IMR-90 (cell line): ENCODE results near the gene NAA15. TPM values are rescaled to one million over a fixed set of nuclear protein-coding genes. Genes with fewer than 3 reads are reported as not detected.

Experiments
- ATAC-seq: fragments of 200-7000 bp; cut with Tn5 transposase; 2 replicates; pipeline ENCODE4 v1.9.1; 2020; ENCODE audit warnings: low read depth, mild to moderate bottlenecking, moderate library complexity
- BruUV-seq: library from RNA; stranded (reverse); fragments of 400-500 nt; replicated peaks from 2 replicates; lab custom pipeline; 2021; lab: Mats Ljungman, UMichigan
- CTCF ChIA-PET: fragments of 300-600 bp; formaldehyde crosslinking; extraction: SDS; loops from one replicate; lab custom pipeline; 2021; ENCODE audit warnings: antibody characterized with exemption; lab: Yijun Ruan, JAX
- POLR2A ChIA-PET: fragments of 300-600 bp; sonication (Branson Sonifier 250); formaldehyde crosslinking; loops from one replicate; lab custom pipeline; 2022; ENCODE audit warnings: antibody characterized with exemption; ENCODE audit not compliant: unreplicated experiment; lab: Charles Lee
- DNase-seq: peaks from one replicate; pipeline ENCODE4 v3.0.0; 2013
- H2AFZ ChIP-seq: replicated peaks from 2 replicates; pipeline ENCODE3; 2013; ENCODE audit warnings: low read length, mild to moderate bottlenecking; ENCODE audit not compliant: poor library complexity
- H2AK5ac ChIP-seq: 2 replicates; pipeline ENCODE4 v1.6.1; 2013; ENCODE audit warnings: low read depth, low read length, inconsistent platforms
- H2AK9ac ChIP-seq: replicated peaks from 2 replicates; pipeline ENCODE3; 2013; ENCODE audit warnings: mild to moderate bottlenecking, low read depth, low read length, moderate library complexity; ENCODE audit not compliant: poor library complexity
- H2BK120ac ChIP-seq: 2 replicates; pipeline ENCODE4 v1.6.1; 2013; ENCODE audit warnings: low read depth, low read length, inconsistent platforms
- H2BK15ac ChIP-seq: 3 replicates; pipeline ENCODE4 v1.6.1; 2013; ENCODE audit warnings: low read depth, low read length, inconsistent platforms
- H2BK20ac ChIP-seq: 2 replicates; pipeline ENCODE4 v1.6.1; 2013; ENCODE audit warnings: low read depth, mild to moderate bottlenecking, inconsistent platforms, low read length, moderate library complexity
- H2BK5ac ChIP-seq: 2 replicates; pipeline ENCODE4 v1.6.1; 2013; ENCODE audit warnings: mild to moderate bottlenecking, low read depth, low read length, inconsistent platforms; ENCODE audit not compliant: poor library complexity, severe bottlenecking
- H3K14ac ChIP-seq: replicated peaks from 2 replicates; pipeline ENCODE4 v1.6.1; 2013; ENCODE audit warnings: low read depth, low read length, inconsistent platforms
- H3K18ac ChIP-seq: 2 replicates; pipeline ENCODE4 v1.6.1; 2013; ENCODE audit warnings: low read depth, low read length, control low read depth
- H3K23ac ChIP-seq: 2 replicates; pipeline ENCODE4 v1.6.1; 2013; ENCODE audit warnings: low read depth, low read length, inconsistent platforms
- H3K27ac ChIP-seq: 2 replicates; pipeline ENCODE4 v1.5.1; 2013; ENCODE audit warnings: mild to moderate bottlenecking, control low read depth, low read length; ENCODE audit not compliant: insufficient read depth
- H3K27me3 ChIP-seq: 2 replicates; pipeline ENCODE4 v1.6.1; 2013; ENCODE audit warnings: low read length; ENCODE audit not compliant: control insufficient read depth, insufficient read depth
- H3K36me3 ChIP-seq: 2 replicates; pipeline ENCODE4 v1.6.1; 2013; ENCODE audit warnings: low read length, mixed read lengths; ENCODE audit not compliant: control insufficient read depth, insufficient read depth
- H3K4ac ChIP-seq: 2 replicates; pipeline ENCODE4 v1.6.1; 2013; ENCODE audit warnings: low read depth, low read length, inconsistent platforms
- H3K4me1 ChIP-seq: 2 replicates; pipeline ENCODE4 v1.6.1; 2013; ENCODE audit warnings: low read length, mixed read lengths; ENCODE audit not compliant: control insufficient read depth, insufficient read depth
- H3K4me2 ChIP-seq: 2 replicates; pipeline ENCODE4 v1.6.1; 2013; ENCODE audit warnings: low read depth, mild to moderate bottlenecking, control low read depth, low read length, moderate library complexity
- H3K4me3 ChIP-seq: 2 replicates; pipeline ENCODE4 v1.5.1; 2013; ENCODE audit warnings: low read depth, mild to moderate bottlenecking, control low read depth, low read length, moderate library complexity; ENCODE audit not compliant: insufficient read depth
- H3K56ac ChIP-seq: 2 replicates; pipeline ENCODE4 v1.6.1; 2013; ENCODE audit warnings: low read length, inconsistent platforms; ENCODE audit not compliant: insufficient read depth; ENCODE audit errors: extremely low read depth
- H3K79me1 ChIP-seq, 2 experiments: 2 replicates each; pipeline ENCODE4 v1.6.1; 2013; ENCODE audit warnings: low read length in 2 of 2, inconsistent platforms in 1 of 2, low read depth in 1 of 2
- H3K9ac ChIP-seq: 2 replicates; pipeline ENCODE4 v1.6.1; 2013; ENCODE audit warnings: low read depth, low read length, control low read depth
- H3K9me1 ChIP-seq: 2 replicates; pipeline ENCODE4 v1.6.1; 2013; ENCODE audit warnings: low read length, inconsistent platforms; ENCODE audit not compliant: insufficient read depth
- H3K9me3 ChIP-seq: 2 replicates; pipeline ENCODE4 v1.6.1; 2013; ENCODE audit warnings: low read length; ENCODE audit not compliant: control insufficient read depth, insufficient read depth
- H4K20me1 ChIP-seq: 2 replicates; pipeline ENCODE4 v1.6.1; 2013; ENCODE audit warnings: low read length, inconsistent platforms; ENCODE audit not compliant: insufficient read depth
- H4K5ac ChIP-seq: 2 replicates; pipeline ENCODE4 v1.6.1; 2013; ENCODE audit warnings: mild to moderate bottlenecking, low read depth, low read length, control low read depth
- H4K8ac ChIP-seq, 2 experiments: 2 replicates each; pipeline ENCODE4 v1.6.1; 2013; ENCODE audit warnings: low read depth in 2 of 2, low read length in 2 of 2, control low read depth in 1 of 2, inconsistent platforms in 1 of 2
- H4K91ac ChIP-seq: 2 replicates; pipeline ENCODE4 v1.6.1; 2013; ENCODE audit warnings: low read depth, low read length, inconsistent platforms; ENCODE audit not compliant: insufficient read depth
- BHLHE40 ChIP-seq: fragments of 150-350 bp; IDR thresholded peaks from 2 replicates; pipeline ENCODE4 v1.6.1; 2016; ENCODE audit warnings: mild to moderate bottlenecking, low read depth, low read length
- CEBPB ChIP-seq: IDR thresholded peaks from 2 replicates; pipeline ENCODE4 v1.6.1; 2012; ENCODE audit warnings: low read depth, low read length, improper control_type of control experiment
- CHD1 ChIP-seq: IDR thresholded peaks from 2 replicates; pipeline ENCODE4 v1.6.1; 2012; ENCODE audit warnings: low read depth, low read length, improper control_type of control experiment
- CTCF ChIP-seq: conservative IDR thresholded peaks from 2 replicates; pipeline ENCODE4 v1.5.1; 2012; ENCODE audit warnings: mild to moderate bottlenecking, low read depth, low read length, improper control_type of control experiment
- ELK1 ChIP-seq: fragments of 150-350 bp; IDR thresholded peaks from 2 replicates; pipeline ENCODE4 v1.6.1; 2016; ENCODE audit warnings: low read depth, mild to moderate bottlenecking, low read length, moderate library complexity, borderline replicate concordance
- FOS ChIP-seq: fragments of 150-350 bp; IDR thresholded peaks from 2 replicates; pipeline ENCODE4 v1.6.1; 2016; ENCODE audit warnings: low read depth, low read length
- MAZ ChIP-seq: IDR thresholded peaks from 2 replicates; pipeline ENCODE4 v1.6.1; 2012; ENCODE audit warnings: low read depth, mild to moderate bottlenecking, low read length, improper control_type of control experiment, moderate library complexity, borderline replicate concordance
- MXI1 ChIP-seq: IDR thresholded peaks from 2 replicates; pipeline ENCODE4 v1.6.1; 2012; ENCODE audit warnings: low read depth, mild to moderate bottlenecking, low read length, moderate library complexity, borderline replicate concordance
- NFE2L2 ChIP-seq: fragments of 150-350 bp; IDR thresholded peaks from 2 replicates; pipeline ENCODE4 v1.6.1; 2016; ENCODE audit warnings: low read depth, mild to moderate bottlenecking, low read length
- POLR2A ChIP-seq: IDR thresholded peaks from 2 replicates; pipeline ENCODE4 v1.6.1; 2012; ENCODE audit warnings: mild to moderate bottlenecking, low read depth, low read length
- RAD21 ChIP-seq: IDR thresholded peaks from 2 replicates; pipeline ENCODE4 v1.6.1; 2012; ENCODE audit warnings: low read length, improper control_type of control experiment
- RCOR1 ChIP-seq: IDR thresholded peaks from 2 replicates; pipeline ENCODE4 v1.6.1; 2012; ENCODE audit warnings: mild to moderate bottlenecking, low read length, improper control_type of control experiment; ENCODE audit not compliant: insufficient replicate concordance
- RFX5 ChIP-seq: IDR thresholded peaks from 2 replicates; pipeline ENCODE4 v1.8.0; 2012; ENCODE audit warnings: low read depth, mild to moderate bottlenecking, low read length, moderate library complexity
- SMC3 ChIP-seq: fragments of 150-350 bp; IDR thresholded peaks from 2 replicates; pipeline ENCODE4 v1.6.1; 2016; ENCODE audit warnings: low read depth, mild to moderate bottlenecking, antibody characterized with exemption, low read length, moderate library complexity
- WGBS, 2 experiments: methylation state at CpG; one replicate each; pipeline versions ENCODE4 v1.1.5 to v1.1.7; 2013; ENCODE audit warnings: missing lambda C conversion rate in 2 of 2; ENCODE audit not compliant: insufficient read length in 1 of 2; ENCODE audit errors: extremely low coverage in 2 of 2; 5-methylcytosine and 5-hydroxymethylcytosine counted together
- dilution Hi-C: fragments of 300-500 bp; cut with HindIII; formaldehyde crosslinking; loops from one replicate; pipeline ENCODE4 v1.14.3; 2018; ENCODE audit warnings: low sequenced_read_pairs; ENCODE audit not compliant: unreplicated experiment
- in situ Hi-C: fragments of 300-500 bp; cut with MboI; formaldehyde crosslinking; loops from 3 replicates; pipeline ENCODE4 v1.14.3; 2019; ENCODE audit warnings: low sequenced_read_pairs, inconsistent platforms, mixed read lengths
- intact Hi-C: fragments of 100-400 bp; cut with micrococcal nuclease; formaldehyde crosslinking; loops from 2 replicates; pipeline ENCODE4 v1.10.0; 2022
- polyA plus RNA-seq, 3 experiments: library from polyadenylated mRNA; depleted of rRNA; stranded (reverse); fragments of >200 nt; gene quantifications; 2 replicates each; pipeline ENCODE4 v1.2.3, GENCODE V29; 2012; ENCODE audit warnings: low replicate concordance in 1 of 3
- total RNA-seq: library from RNA; depleted of rRNA; stranded (reverse); fragments of >200 nt; gene quantifications from 2 replicates; pipeline ENCODE4 v1.2.3, GENCODE V29; 2012
- TF ChIP-seq, protein P1 (sequence below): fragments of 150-350 bp; IDR thresholded peaks from 2 replicates; pipeline ENCODE4 v1.6.1; 2017; ENCODE audit warnings: mild to moderate bottlenecking, antibody characterized with exemption, low read length, low read depth

Gene NAA15
- total and polyA plus RNA-seq, 2 of the 4 experiments (the other 2 are of a cell fraction): 11.0 to 43.4 TPM

DNA sequence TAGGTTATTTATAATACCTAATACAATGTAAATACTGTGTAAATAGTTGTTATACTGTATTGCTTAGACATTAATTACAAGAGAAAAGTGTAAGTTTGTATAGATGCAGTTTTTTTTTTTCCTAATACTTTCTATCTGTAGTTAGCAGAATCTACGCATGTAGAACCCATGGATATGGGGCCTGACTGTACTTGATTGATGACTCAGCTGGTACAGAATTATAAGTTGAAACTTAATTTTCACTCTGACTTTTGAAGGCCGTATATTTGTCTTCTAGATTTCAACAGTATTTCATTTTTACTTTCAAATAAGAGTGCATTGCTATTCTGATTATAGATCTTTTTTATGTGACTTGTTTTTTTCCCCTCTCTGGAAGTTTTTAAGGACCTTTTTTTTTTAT lies 31.7 kb downstream of the NAA15 start:
- Histone ChIP-seq H2BK15ac (no peak overlapping the region), H4K20me1 (peaks cover 33% of the 10 kb centered on the region), H2AFZ (no peak overlapping the region), H3K4ac (no peak overlapping the region), H3K4me1 (no peaks in the 10 kb centered on the region), H4K91ac (no peak overlapping the region), H3K9ac (no peak overlapping the region), H3K36me3 (peaks cover 6% of the 10 kb centered on the region; the same call in 1 of the 2 replicates), H4K8ac (no peak overlapping the region), H4K5ac (no peak overlapping the region), H3K18ac (no peak overlapping the region), H3K4me2 (no peak overlapping the region), H3K14ac (no peak overlapping the region), H3K23ac (no peak overlapping the region), H2AK5ac (no peak overlapping the region), H3K79me1 (peaks cover 24 to 46% of the 10 kb centered on the region in 2 experiments), H2BK5ac (no peak overlapping the region), H2BK120ac (no peak overlapping the region), H3K9me1 (peaks cover 8% of the 10 kb centered on the region), H2BK20ac (no peak overlapping the region), H3K27me3 (no peaks in the 10 kb centered on the region), H2AK9ac (no peak overlapping the region), H3K4me3 (no peak overlapping the region), H3K56ac (no peak overlapping the region), H3K27ac (no peak overlapping the region), H3K9me3 (no peaks in the 10 kb centered on the region)
- no peak for DNase-seq
- in situ Hi-C loops: no loop called here
- no peak for ATAC-seq
- TF ChIP-seq RFX5 (no peak), ELK1 (no peak), POLR2A (no peak), MAZ (no peak), CHD1 (no peak), MXI1 (no peak), SMC3 (no peak), FOS (no peak), NFE2L2 (no peak), CTCF (no peak), RCOR1 (no peak), CEBPB (no peak), RAD21 (no peak), BHLHE40 (no peak)
- TF ChIP-seq, protein P1, sequence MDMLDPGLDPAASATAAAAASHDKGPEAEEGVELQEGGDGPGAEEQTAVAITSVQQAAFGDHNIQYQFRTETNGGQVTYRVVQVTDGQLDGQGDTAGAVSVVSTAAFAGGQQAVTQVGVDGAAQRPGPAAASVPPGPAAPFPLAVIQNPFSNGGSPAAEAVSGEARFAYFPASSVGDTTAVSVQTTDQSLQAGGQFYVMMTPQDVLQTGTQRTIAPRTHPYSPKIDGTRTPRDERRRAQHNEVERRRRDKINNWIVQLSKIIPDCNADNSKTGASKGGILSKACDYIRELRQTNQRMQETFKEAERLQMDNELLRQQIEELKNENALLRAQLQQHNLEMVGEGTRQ: no peak
- no TSS peak for BruUV-seq
- ChIA-PET POLR2A (no interaction called here), CTCF (interaction anchor here (0.7 to 0.9 kb wide), 2 partner anchors 15 to 732 kb away, joined by 3 read pairs; no protein-coding TSS in a partner anchor)
- no CpG with 5 or more reads among the region's 2 CpGs for WGBS, 2 experiments
- intact Hi-C loops: no loop called here
- dilution Hi-C loops: no loop called here
